Stomach (tissue), 9 donors: ENCODE data around the gene VPS11. TPM values are rescaled to one million over a fixed set of nuclear protein-coding genes. Genes with fewer than 3 reads are reported as not detected.

Experiments
- DNase-seq, 2 donors: peaks; one replicate each; pipeline versions ENCODE4 v3.0.0 to v3.0.0-alpha.2; 2013 to 2019
- H3K27ac ChIP-seq, 5 donors: fragments of 200-600 bp in 4 of 5; sonication (generic) in 4 of 5; one replicate each; pipeline ENCODE4 v1.5.1; 2013 to 2019; ENCODE audit warnings: mild to moderate bottlenecking in 1 of 5, moderate library complexity in 1 of 5
- H3K27me3 ChIP-seq, 3 donors: fragments of 200-600 bp; sonication (generic); one replicate each; pipeline ENCODE4 v1.5.1; 2017 to 2019; ENCODE audit warnings: mixed run types in 1 of 3
- H3K36me3 ChIP-seq, 4 donors: fragments of 200-600 bp; sonication (generic); 1 replicate in 3 of 4; 2 replicates in 1 of 4; pipeline ENCODE4 v1.5.1; 2016 to 2019
- H3K4me1 ChIP-seq, 4 donors: fragments of 200-600 bp; sonication (generic); one replicate each; pipeline ENCODE4 v1.5.1; 2016 to 2019
- H3K4me3 ChIP-seq, 4 donors: fragments of 200-600 bp; sonication (generic) in 3 of 4; one replicate each; pipeline ENCODE4 v1.5.1; 2016 to 2019; ENCODE audit warnings: mild to moderate bottlenecking in 1 of 4
- H3K9me3 ChIP-seq, 4 donors: fragments of 200-600 bp; sonication (generic); one replicate each; pipeline ENCODE4 v1.5.1; 2016 to 2019
- CTCF ChIP-seq, 7 experiments: fragments of 450-650 bp in 4 of 7; fragments of 200-600 bp in 3 of 7; sonication (generic) in 3 of 7; IDR thresholded peaks; one replicate each; pipeline ENCODE4 v1.5.1; 2016 to 2019; ENCODE audit warnings: antibody characterized with exemption in 7 of 7, control low read depth in 2 of 7, mild to moderate bottlenecking in 1 of 7
- EP300 ChIP-seq: sonication (generic); formaldehyde crosslinking; IDR thresholded peaks from one replicate; pipeline ENCODE4 v1.6.1; 2017; ENCODE audit warnings: antibody characterized with exemption
- POLR2A ChIP-seq, 4 donors: fragments of 450-650 bp; IDR thresholded peaks; one replicate each; pipeline ENCODE4 v1.6.1; 2016; ENCODE audit warnings: antibody characterized with exemption in 4 of 4, control low read depth in 2 of 4, mild to moderate bottlenecking in 1 of 4, moderate library complexity in 1 of 4
- POLR2AphosphoS5 ChIP-seq, 3 donors: sonication (generic); formaldehyde crosslinking; IDR thresholded peaks; one replicate each; pipeline ENCODE4 v1.6.1; 2016; ENCODE audit warnings: antibody characterized with exemption in 3 of 3
- WGBS, 5 donors: extraction: QIAGEN DNeasy Blood & Tissue Kit in 3 of 5; methylation state at CpG; one replicate each; pipeline versions ENCODE4 v1.1.5 to v1.1.7; 2013 to 2018; 5-methylcytosine and 5-hydroxymethylcytosine counted together
- intact Hi-C: fragments of 100-400 bp; cut with DNase I; formaldehyde crosslinking; loops from one replicate; pipeline ENCODE4 v1.15.1; 2023; ENCODE audit warnings: low total_unique reads
- polyA plus RNA-seq, 3 donors: library from polyadenylated mRNA; stranded (reverse); fragments of 200-250 nt; gene quantifications; one replicate each; pipeline ENCODE4 v1.2.3, GENCODE V29; 2013
- total RNA-seq, 5 donors: library from RNA; depleted of rRNA; stranded (reverse); fragments of >200 nt; gene quantifications; one replicate each; pipeline versions ENCODE4 v1.1.0 to v1.2.3, GENCODE V29; 2014 to 2016
- donor health status: healthy with polysubstance abuse.
- donor health status: Bipolar disorder and iron deficiency.
- donor health status: healthy.

Gene VPS11
- total and polyA plus RNA-seq, 8 donors = 8.2 to 190 (median 33.2) TPM

- TF ChIP-seq POLR2AphosphoS5 (IDR thresholded peaks at IDR 0.05) (no peak), EP300 (no peak), CTCF (IDR thresholded peaks at IDR 0.05) (peak in 5 of 7 experiments; percentile 51 to 75 (median 62)), POLR2A (IDR thresholded peaks at IDR 0.05) (no peak)
- Histone ChIP-seq H3K36me3 (peaks cover 17 to 38% (median 24%) of the 10 kb centered on the region in 4 donors), H3K27me3 (no peaks in the 10 kb centered on the region), H3K4me1 (peaks cover 18 to 43% (median 28%) of the 10 kb centered on the region in 4 donors), H3K4me3 (peak overlapping the region; percentile 84 to 90 (median 87)), H3K9me3 (no peaks in the 10 kb centered on the region), H3K27ac (peak overlapping the region; percentile 91 to 97 (median 94))
- WGBS, 5 donors = 0 to 1% (median 0%) methylated on average over 8 to 19 of the region's 19 CpGs
- peak; percentile 88 to 93 for DNase-seq
- intact Hi-C loops = no loop called here
Observed at GRCh38 chr11:119094816-119095065, 27.1 kb downstream of the VPS11 start.

- H3K27ac ChIP-seq = peak overlapping the region; percentile 91 to 97 (median 94)
- no peaks in the 10 kb centered on the region for H3K27me3 ChIP-seq
- H3K4me1 ChIP-seq = peaks cover 22 to 49% (median 34%) of the 10 kb centered on the region in 4 donors
- no peaks in the 10 kb centered on the region for H3K9me3 ChIP-seq
- H3K36me3 ChIP-seq = peaks cover 17 to 38% (median 24%) of the 10 kb centered on the region in 4 donors
- H3K4me3 ChIP-seq = peak overlapping the region; percentile 84 to 90 (median 87)
- intact Hi-C loops = no loop called here
- peak; percentile 99 to 100 for DNase-seq
- no peak for TF ChIP-seq EP300
- TF ChIP-seq CTCF (IDR thresholded peaks at IDR 0.05) = no peak
- TF ChIP-seq POLR2A (IDR thresholded peaks at IDR 0.05) = peak in 2 of 4 donors; percentile 73 to 97
- TF ChIP-seq POLR2AphosphoS5 (IDR thresholded peaks at IDR 0.05) = peak; percentile 73 to 99 (median 99)
- WGBS, 5 donors = 0% methylated on average over 57 to 79 of the region's 79 CpGs
Observed at GRCh38 chr11:119095066-119095880, 27.7 kb downstream of the VPS11 start.

GRCh38 chr11:119099711-119100110, 32.1 kb downstream of the VPS11 start:
- Histone ChIP-seq H3K9me3 (no peaks in the 10 kb centered on the region), H3K27ac (no peak overlapping the region), H3K4me1 (peaks cover 20 to 45% (median 36%) of the 10 kb centered on the region in 4 donors), H3K27me3 (no peaks in the 10 kb centered on the region), H3K36me3 (peaks cover 17 to 29% (median 24%) of the 10 kb centered on the region in 4 donors), H3K4me3 (no peak overlapping the region)
- WGBS, 5 donors = 70 to 78% (median 73%) methylated on average over 6 of the region's 6 CpGs
- intact Hi-C loops = no loop called here
- TF ChIP-seq POLR2AphosphoS5 (IDR thresholded peaks at IDR 0.05) (no peak), CTCF (IDR thresholded peaks at IDR 0.05) (no peak), EP300 (no peak), POLR2A (IDR thresholded peaks at IDR 0.05) (no peak)
- DNase-seq = no peak

GRCh38 chr11:119100246-119100970, 32.8 kb downstream of the VPS11 start:
- no peak for TF ChIP-seq POLR2AphosphoS5 (IDR thresholded peaks at IDR 0.05)
- TF ChIP-seq CTCF (IDR thresholded peaks at IDR 0.05) = peak in 1 of 7 experiments; percentile 29
- peak overlapping the region in 4 of 5 donors; percentile 89 to 92 (median 91) for H3K27ac ChIP-seq
- peak in 1 of 2 donors; percentile 49 for DNase-seq

More at GRCh38 chr11:119100246-119100970, 32.8 kb downstream of the VPS11 start:
- H3K36me3 ChIP-seq = peaks cover 17 to 29% (median 24%) of the 10 kb centered on the region in 4 donors
- no peaks in the 10 kb centered on the region for H3K27me3 ChIP-seq
- H3K4me1 ChIP-seq = peaks cover 20 to 45% (median 36%) of the 10 kb centered on the region in 4 donors
- 29 to 43% (median 33%) methylated on average over 11 of the region's 11 CpGs for WGBS, 5 donors
- no peaks in the 10 kb centered on the region for H3K9me3 ChIP-seq
- intact Hi-C loops = no loop called here
- H3K4me3 ChIP-seq = peak overlapping the region; percentile 76 to 92 (median 84)
